CD4-positive, CD25-positive, alpha-beta regulatory T cell (primary cell): Measurements from ENCODE around the gene ZNF366. TPM values are rescaled to one million over a fixed set of nuclear protein-coding genes. Genes with fewer than 3 reads are reported as not detected.

Experiments used
- ATAC-seq, 2 donors: fragments of 150-1000 bp; cut with Tn5 transposase; one replicate each; pipeline ENCODE4 v1.10.0; 2021; ENCODE audit warnings: low read depth in 2 of 2, moderate number of reproducible peaks in 2 of 2, moderate library complexity in 1 of 2
- DNase-seq, 3 donors: peaks; one replicate each; pipeline versions ENCODE4 v3.0.0 to v3.0.0-alpha.2; 2012 to 2022; ENCODE audit warnings: mixed read lengths in 1 of 3
- H3K27ac ChIP-seq: one replicate; pipeline ENCODE4 v1.7.0; 2013; ENCODE audit warnings: mild to moderate bottlenecking, low read length; ENCODE audit not compliant: insufficient read depth, poor library complexity, severe bottlenecking
- H3K27me3 ChIP-seq: one replicate; pipeline ENCODE4 v1.7.0; 2013; ENCODE audit warnings: low read length; ENCODE audit not compliant: control insufficient read depth, insufficient read depth
- H3K36me3 ChIP-seq: one replicate; pipeline ENCODE4 v1.7.0; 2013; ENCODE audit warnings: mild to moderate bottlenecking, low read length, moderate library complexity; ENCODE audit not compliant: control insufficient read depth, insufficient read depth
- H3K4me1 ChIP-seq: 2 replicates; pipeline ENCODE4 v1.7.0; 2013; ENCODE audit warnings: mild to moderate bottlenecking, low read length; ENCODE audit not compliant: insufficient read depth, control insufficient read depth, poor library complexity, severe bottlenecking
- H3K4me3 ChIP-seq: one replicate; pipeline ENCODE4 v1.7.0; 2013; ENCODE audit warnings: low read depth, mild to moderate bottlenecking, low read length, moderate library complexity
- H3K9me3 ChIP-seq, 2 experiments: 1 replicate in 1 of 2; 2 replicates in 1 of 2; pipeline ENCODE4 v1.7.0; 2013; ENCODE audit warnings: low read length in 2 of 2, mild to moderate bottlenecking in 1 of 2, moderate library complexity in 1 of 2; ENCODE audit not compliant: control insufficient read depth in 2 of 2
- H3K27ac Mint-ChIP-seq, 3 donors: one replicate each; pipeline ENCODE4 v1.8.0; 2020 to 2022; ENCODE audit warnings: mild to moderate bottlenecking in 3 of 3, mixed read lengths in 3 of 3, moderate library complexity in 2 of 3
- H3K27me3 Mint-ChIP-seq: one replicate; pipeline ENCODE4 v1.8.0; 2022; ENCODE audit warnings: mild to moderate bottlenecking, mixed read lengths
- H3K36me3 Mint-ChIP-seq: one replicate; pipeline ENCODE4 v1.8.0; 2020; ENCODE audit warnings: mixed read lengths
- H3K4me1 Mint-ChIP-seq, 4 donors: one replicate each; pipeline ENCODE4 v1.8.0; 2020 to 2022; ENCODE audit warnings: mixed read lengths in 4 of 4, mild to moderate bottlenecking in 1 of 4
- H3K4me3 Mint-ChIP-seq, 4 donors: one replicate each; pipeline ENCODE4 v1.8.0; 2020 to 2022; ENCODE audit warnings: mild to moderate bottlenecking in 4 of 4, mixed read lengths in 4 of 4, moderate library complexity in 3 of 4
- H3K9me3 Mint-ChIP-seq, 7 donors: one replicate each; pipeline ENCODE4 v1.8.0; 2020 to 2022; ENCODE audit warnings: mixed read lengths in 7 of 7, mild to moderate bottlenecking in 3 of 7, moderate library complexity in 2 of 7
- polyA plus RNA-seq, 4 donors: library from polyadenylated mRNA; unstranded; fragments of 300-500 nt; fragmentation: Illumina TruSeq; gene quantifications; one replicate each; pipeline ENCODE4 v1.2.3, GENCODE V29; 2021
- total RNA-seq: library from RNA; stranded (reverse); gene quantifications from one replicate; pipeline ENCODE4 v1.2.3, GENCODE V29; 2022

Gene ZNF366
- total and polyA plus RNA-seq, 5 donors from 2014 or later: not detected

DNA sequence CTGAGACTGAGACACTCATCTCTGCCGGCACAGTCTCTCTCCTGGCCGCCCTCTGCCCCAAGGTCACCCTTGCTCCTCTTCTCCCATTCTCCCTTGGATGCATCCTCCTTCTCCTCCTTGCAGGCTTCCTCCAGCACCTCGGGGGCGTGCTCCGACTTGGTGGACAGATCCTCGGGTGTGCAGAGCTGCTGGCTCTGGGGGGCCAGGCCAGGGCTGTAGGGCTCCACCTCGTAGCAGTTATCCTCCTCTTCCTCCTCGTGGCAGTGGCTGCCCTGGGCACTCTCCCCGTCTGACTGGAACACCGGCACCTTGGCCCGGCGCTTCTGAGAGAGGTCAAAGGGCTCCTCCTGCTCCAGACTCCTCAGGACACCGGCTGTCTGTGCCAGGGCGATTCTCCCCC is 63.3 kb downstream of the ZNF366 start:
- Mint-ChIP-seq H3K27me3 (no peaks in the 10 kb centered on the region), H3K4me3 (no peak overlapping the region), H3K27ac (peak overlapping the region in 1 of 3 donors; percentile 90), H3K9me3 (peaks cover 0 to 4% (median 0%) of the 10 kb centered on the region in 7 donors), H3K4me1 (no peaks in the 10 kb centered on the region), H3K36me3 (no peaks in the 10 kb centered on the region)
- DNase-seq: no peak
- H3K27ac ChIP-seq: no peak overlapping the region
- no peaks in the 10 kb centered on the region for H3K36me3 ChIP-seq
- no peak for ATAC-seq
- H3K27me3 ChIP-seq: peaks cover 2% of the 10 kb centered on the region
- no peaks in the 10 kb centered on the region for H3K9me3 ChIP-seq
- no peak overlapping the region for H3K4me3 ChIP-seq
- no peaks in the 10 kb centered on the region for H3K4me1 ChIP-seq

- Mint-ChIP-seq H3K9me3 (peaks cover 0 to 4% (median 0%) of the 10 kb centered on the region in 7 donors), H3K4me3 (no peak overlapping the region), H3K4me1 (no peaks in the 10 kb centered on the region), H3K27ac (no peak overlapping the region), H3K27me3 (no peaks in the 10 kb centered on the region), H3K36me3 (no peaks in the 10 kb centered on the region)
- no peak for ATAC-seq
- H3K4me3 ChIP-seq: no peak overlapping the region
- no peaks in the 10 kb centered on the region for H3K4me1 ChIP-seq
- no peaks in the 10 kb centered on the region for H3K9me3 ChIP-seq
- no peak for DNase-seq
- no peaks in the 10 kb centered on the region for H3K36me3 ChIP-seq
- no peak overlapping the region for H3K27ac ChIP-seq
- H3K27me3 ChIP-seq: peaks cover 2% of the 10 kb centered on the region
These were observed 65.2 kb downstream of the ZNF366 start for GRCh38 chr5:72441862-72442540.

GRCh38 chr5:72441094-72441723 is 66.0 kb downstream of the ZNF366 start:
- ATAC-seq: no peak
- peaks cover 2% of the 10 kb centered on the region for H3K27me3 ChIP-seq
- Mint-ChIP-seq H3K27ac (no peak overlapping the region), H3K9me3 (peaks cover 0 to 5% (median 0%) of the 10 kb centered on the region in 7 donors), H3K27me3 (peaks cover 3% of the 10 kb centered on the region), H3K4me3 (no peak overlapping the region), H3K36me3 (no peaks in the 10 kb centered on the region), H3K4me1 (no peaks in the 10 kb centered on the region)
- H3K4me1 ChIP-seq: no peaks in the 10 kb centered on the region
- H3K36me3 ChIP-seq: no peaks in the 10 kb centered on the region
- no peak for DNase-seq
- no peak overlapping the region for H3K27ac ChIP-seq
- no peak overlapping the region for H3K4me3 ChIP-seq
- H3K9me3 ChIP-seq: no peaks in the 10 kb centered on the region

DNA sequence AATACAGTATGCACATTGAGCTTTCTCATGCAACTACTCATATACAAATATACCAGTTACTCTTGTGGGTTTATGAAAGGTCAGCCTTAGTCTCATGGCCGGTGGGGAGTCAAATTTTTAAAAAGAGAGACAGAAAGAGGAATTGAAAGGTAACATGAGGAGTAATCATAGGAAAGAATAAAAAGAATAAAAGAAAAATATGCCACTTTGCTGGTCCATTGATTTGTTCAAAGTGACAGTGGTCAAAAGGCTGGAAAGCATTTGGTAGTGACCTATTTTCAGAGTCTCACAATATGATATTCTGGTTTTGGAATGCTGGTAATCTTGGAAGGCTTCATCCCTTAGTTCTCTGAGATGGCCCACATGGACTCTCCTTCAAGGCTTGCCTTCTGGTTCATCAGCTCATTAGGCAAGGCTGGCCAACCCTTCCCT is 67.0 kb downstream of the ZNF366 start:
- no peaks in the 10 kb centered on the region for H3K9me3 ChIP-seq
- peaks cover 4% of the 10 kb centered on the region for H3K27me3 Mint-ChIP-seq
- no peak overlapping the region for H3K27ac Mint-ChIP-seq
- no peaks in the 10 kb centered on the region for H3K36me3 Mint-ChIP-seq
- ATAC-seq (no peak), DNase-seq (no peak)
- no peaks in the 10 kb centered on the region for H3K36me3 ChIP-seq
- no peak overlapping the region for H3K4me3 Mint-ChIP-seq
- H3K4me1 ChIP-seq: no peaks in the 10 kb centered on the region
- H3K27me3 ChIP-seq: peaks cover 2% of the 10 kb centered on the region
- no peak overlapping the region for H3K27ac ChIP-seq
- H3K4me3 ChIP-seq: no peak overlapping the region
- H3K9me3 Mint-ChIP-seq: peaks cover 0 to 5% (median 0%) of the 10 kb centered on the region in 7 donors
- no peaks in the 10 kb centered on the region for H3K4me1 Mint-ChIP-seq

GRCh38 chr5:72439192-72439591 is 68.0 kb downstream of the ZNF366 start:
- Histone ChIP-seq H3K27ac (no peak overlapping the region), H3K4me3 (no peak overlapping the region), H3K27me3 (peaks cover 2% of the 10 kb centered on the region), H3K9me3 (no peaks in the 10 kb centered on the region), H3K4me1 (no peaks in the 10 kb centered on the region), H3K36me3 (no peaks in the 10 kb centered on the region)
- Mint-ChIP-seq H3K27ac (no peak overlapping the region), H3K9me3 (peaks cover 0 to 3% (median 0%) of the 10 kb centered on the region in 7 donors), H3K36me3 (no peaks in the 10 kb centered on the region), H3K4me3 (no peak overlapping the region), H3K27me3 (peaks cover 4% of the 10 kb centered on the region), H3K4me1 (no peaks in the 10 kb centered on the region)
- ATAC-seq: no peak
- DNase-seq: no peak

DNA sequence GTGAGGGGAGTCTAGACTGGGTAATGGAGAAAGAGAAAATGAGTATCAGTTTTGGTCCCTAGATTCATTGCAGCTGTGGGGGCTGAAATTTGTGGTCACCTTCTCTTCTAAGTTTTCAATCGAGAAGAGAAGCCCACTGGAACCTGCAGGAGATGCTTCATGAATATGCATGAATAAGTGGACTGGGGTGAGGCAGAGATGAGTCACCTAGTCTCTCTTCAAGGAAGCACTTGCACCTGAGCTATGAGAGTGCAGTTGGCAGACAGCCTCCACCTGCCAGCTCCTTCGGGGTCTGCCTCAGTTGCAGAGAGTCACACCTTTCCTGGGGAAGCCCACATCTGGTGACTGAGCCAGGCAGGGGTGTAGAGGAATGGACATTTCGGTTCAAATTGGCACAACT is 69.1 kb downstream of the ZNF366 start:
- peaks cover 0 to 3% (median 0%) of the 10 kb centered on the region in 7 donors for H3K9me3 Mint-ChIP-seq
- H3K27ac Mint-ChIP-seq: no peak overlapping the region
- H3K4me3 Mint-ChIP-seq: no peak overlapping the region
- no peak overlapping the region for H3K4me3 ChIP-seq
- H3K4me1 Mint-ChIP-seq: no peaks in the 10 kb centered on the region
- no peaks in the 10 kb centered on the region for H3K36me3 ChIP-seq
- H3K27me3 ChIP-seq: peaks cover 2% of the 10 kb centered on the region
- no peak overlapping the region for H3K27ac ChIP-seq
- H3K36me3 Mint-ChIP-seq: no peaks in the 10 kb centered on the region
- DNase-seq (no peak), ATAC-seq (no peak)
- H3K27me3 Mint-ChIP-seq: peaks cover 4% of the 10 kb centered on the region
- no peaks in the 10 kb centered on the region for H3K9me3 ChIP-seq
- H3K4me1 ChIP-seq: no peaks in the 10 kb centered on the region

DNA sequence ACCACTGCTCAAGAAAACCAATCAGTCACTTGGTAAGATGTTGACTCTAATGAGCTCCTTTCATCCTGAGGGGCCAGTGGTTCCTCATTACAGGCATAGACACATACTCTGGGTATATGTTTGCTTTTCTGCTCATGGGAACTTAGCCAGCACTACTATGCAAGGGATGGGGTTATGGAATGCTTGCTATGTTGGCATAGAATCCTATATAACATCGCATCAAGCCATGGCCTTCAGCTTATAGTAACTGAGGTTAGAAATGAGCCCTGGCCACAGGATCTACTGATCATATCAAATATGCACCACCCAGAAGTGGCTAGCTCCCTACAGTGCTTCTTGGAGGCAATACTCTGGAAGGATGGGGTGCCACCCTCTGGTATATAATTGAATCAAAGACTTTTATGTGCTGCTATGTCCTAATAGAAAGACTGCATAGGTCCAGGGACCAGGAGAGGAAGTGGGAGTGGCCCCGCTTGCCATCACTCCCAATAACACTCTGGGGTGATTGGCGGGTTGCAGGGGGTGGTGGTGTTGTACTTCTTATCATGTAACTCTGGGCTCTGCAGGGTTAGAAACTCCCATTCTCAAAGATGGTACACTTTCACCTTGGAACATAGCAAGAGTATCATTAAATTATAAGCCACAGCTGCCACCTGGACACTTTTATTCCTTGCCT is 70.3 kb downstream of the ZNF366 start:
- Histone ChIP-seq H3K27me3 (peaks cover 2% of the 10 kb centered on the region), H3K27ac (no peak overlapping the region), H3K4me3 (no peak overlapping the region), H3K9me3 (no peaks in the 10 kb centered on the region), H3K36me3 (no peaks in the 10 kb centered on the region), H3K4me1 (no peaks in the 10 kb centered on the region)
- Mint-ChIP-seq H3K9me3 (peaks cover 0 to 3% (median 0%) of the 10 kb centered on the region in 7 donors), H3K4me3 (no peak overlapping the region), H3K4me1 (no peaks in the 10 kb centered on the region), H3K27ac (no peak overlapping the region), H3K27me3 (peaks cover 4% of the 10 kb centered on the region), H3K36me3 (no peaks in the 10 kb centered on the region)
- DNase-seq: no peak
- ATAC-seq: no peak
